ENCODE results near the gene SCLY.
A peak's percentile ranks its signal among the peaks of the same experiment; 100 is the strongest.

The SCLY gene

DNA sequence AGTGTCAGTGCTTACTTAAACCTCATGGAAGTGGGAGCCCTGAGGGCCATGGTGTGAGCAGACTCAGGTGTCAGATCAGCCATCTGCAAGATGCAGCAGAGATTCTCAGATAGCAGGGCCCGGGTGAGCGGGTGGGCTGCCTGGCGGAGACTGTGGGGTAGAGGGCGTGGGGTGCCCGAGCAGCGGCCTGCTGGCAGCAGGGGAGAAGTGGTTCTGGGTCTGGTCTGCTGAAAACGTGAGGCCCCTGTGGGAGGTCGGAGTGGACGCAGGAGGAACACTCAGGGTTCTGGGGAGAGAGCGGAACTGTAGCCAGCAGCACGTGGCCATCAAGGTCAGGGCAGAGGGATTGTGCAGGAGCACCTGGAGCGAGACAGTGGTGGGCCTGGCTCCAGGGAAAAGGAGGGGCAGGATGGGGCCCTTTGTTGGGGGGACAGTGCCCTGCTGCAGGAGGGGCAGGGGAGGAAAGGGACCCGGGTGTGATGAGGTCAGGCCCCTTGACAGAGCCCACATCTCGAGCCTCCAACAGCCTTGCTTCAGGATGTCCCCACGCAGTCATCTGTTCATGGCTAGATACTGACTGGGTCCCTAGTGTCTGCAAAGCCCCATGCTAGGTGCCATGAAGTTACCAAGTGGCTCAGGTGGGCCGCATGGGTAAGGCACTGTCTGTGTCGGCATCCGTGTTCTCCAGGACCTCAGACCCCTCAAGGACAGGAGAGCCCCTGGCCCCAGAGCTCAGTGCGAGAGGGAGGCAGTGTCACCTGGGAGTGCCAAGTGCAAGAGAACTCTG is 36.6 kb downstream of the SCLY start:
- DNase-seq = no peak

- peak in 5 of 56 donors; percentile 10 to 41 (median 17) for DNase-seq
These were observed 37.4 kb downstream of the SCLY start for GRCh38 chr2:238097988-238098871.

GRCh38 chr2:238098901-238099713 is 38.3 kb downstream of the SCLY start:
- no peak for DNase-seq

DNA sequence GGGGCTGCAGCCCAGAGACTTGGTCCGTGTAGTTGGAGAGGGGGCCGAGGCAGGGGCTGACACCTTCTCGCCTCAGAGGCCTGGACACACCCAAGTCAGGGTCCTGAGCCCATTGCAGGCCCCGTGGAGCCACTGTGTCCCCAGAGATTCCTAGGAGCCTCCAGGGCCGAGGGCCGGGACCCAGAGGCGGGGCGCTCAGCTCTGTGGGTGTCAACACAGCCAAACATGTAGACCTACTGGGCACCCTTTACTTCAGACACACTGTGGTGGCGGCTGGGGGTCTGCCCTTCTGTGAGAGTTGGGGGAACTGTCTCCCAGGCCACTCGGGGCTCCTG is 38.9 kb downstream of the SCLY start:
- DNase-seq = no peak

- no peak for DNase-seq
These were observed 39.4 kb downstream of the SCLY start, which contains the start of gene ESPNL for GRCh38 chr2:238100049-238100820. ESPNL (plus strand) TSS chr2:238100340; CDS start chr2:238100420, 80 bp downstream.

DNA sequence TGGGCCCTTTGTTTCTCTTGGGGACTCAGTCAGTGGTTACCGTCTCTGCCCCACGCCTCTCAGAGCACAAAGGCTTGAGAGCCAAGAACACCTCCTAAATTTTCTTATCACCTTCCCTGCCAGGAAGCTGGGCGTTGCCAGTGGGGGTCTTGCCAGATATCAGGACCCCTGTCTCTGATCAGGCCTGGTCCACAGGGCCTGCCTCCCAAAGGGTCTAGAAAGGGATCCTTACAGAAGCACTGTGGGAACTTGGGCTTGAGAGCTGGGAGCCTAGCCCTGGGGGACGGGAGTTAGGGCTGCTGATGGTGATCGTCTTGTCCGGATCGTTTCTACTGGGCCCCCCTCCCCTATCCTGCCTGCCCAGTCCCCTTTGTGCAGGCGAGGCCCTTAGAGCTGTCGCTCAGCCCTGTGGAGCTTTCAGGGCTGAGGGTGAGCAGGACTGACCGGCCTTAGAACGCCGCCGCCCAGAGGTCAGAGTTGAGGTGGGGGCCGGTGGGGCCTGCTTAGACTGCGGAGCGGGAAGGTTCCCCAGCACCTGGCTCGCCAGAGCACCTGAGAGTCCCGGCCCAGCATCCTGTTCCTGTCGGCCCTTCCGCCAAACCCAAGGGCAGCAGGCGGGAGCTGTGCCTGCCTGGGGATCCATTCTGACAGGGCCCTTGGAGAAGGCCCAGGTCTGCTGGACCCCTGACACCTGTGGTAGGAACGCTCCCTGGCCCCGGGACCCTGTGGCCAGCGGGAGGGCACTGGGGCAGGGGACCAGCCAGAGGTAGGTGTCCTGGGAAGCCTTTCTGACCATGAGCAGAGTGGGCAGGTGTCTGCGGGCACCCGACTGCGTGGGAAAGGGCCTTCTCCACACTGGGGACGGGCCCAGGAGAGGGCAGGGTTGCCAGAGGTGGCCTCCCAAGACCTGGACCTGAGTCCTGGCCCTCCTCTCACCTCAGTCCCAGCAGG is 40.3 kb downstream of the SCLY start:
- no peak for DNase-seq

GRCh38 chr2:238101891-238102841 is 41.4 kb downstream of the SCLY start:
- DNase-seq = no peak

GRCh38 chr2:238102865-238103264 is 42.1 kb downstream of the SCLY start:
- DNase-seq = no peak

DNA sequence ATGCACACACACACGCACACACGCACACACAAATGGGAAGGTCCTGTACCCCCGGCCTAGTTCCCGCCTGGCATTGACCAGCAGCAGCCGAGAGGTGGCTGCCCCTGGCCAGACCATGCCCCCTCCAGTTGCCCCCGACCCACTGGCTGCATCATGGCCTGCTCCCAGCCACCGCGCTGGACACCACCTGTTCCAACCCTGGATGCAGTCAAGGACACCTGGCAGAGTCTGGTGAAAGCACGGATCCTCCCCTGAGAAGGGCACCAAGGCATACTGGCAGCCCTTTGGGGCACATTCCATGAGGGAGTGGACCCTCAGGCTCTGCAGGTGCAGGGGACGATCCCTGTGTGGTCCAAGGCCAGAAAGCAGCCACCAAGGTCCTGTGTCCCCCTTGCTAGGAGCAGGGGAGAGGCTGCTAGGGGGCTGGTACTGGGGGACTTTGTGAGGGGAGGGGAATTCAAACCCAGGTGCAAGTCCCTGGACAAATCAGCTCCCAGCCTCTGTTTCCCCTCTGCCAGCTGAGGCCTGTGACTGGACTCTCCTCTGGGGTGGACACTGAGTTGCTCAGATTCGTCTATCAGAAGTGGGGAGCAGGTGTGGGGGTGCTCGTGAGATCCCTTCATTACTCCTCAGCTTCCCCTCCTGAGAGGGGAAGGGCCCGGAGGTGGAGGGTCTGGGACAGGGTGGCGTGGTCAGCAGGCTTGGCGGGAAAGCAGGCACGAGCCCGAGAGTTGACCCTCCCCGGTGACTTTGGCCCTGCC is 42.8 kb downstream of the SCLY start:
- no peak for DNase-seq

DNA sequence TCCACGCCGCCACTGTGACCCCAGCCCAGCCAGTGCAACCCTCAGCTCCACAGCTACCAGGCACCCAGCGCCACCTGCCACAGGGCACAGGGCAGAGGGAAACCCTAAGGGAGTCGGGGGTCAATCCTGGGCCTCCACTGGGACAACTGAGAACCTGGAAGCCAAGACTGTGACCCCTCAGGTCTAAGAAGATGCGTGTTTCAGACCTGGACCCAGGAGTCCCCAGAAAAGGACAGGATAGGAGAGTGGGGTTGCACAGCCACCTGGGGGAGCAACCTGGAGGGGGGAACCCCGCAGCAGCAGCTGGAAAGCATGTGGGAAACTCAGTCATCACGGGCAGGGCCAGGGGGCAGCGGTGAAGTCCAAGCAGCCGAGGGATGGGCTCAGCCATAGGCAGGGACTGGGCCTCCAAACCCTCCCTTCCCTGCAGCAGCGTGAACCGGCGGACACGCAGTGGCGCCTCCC is 43.5 kb downstream of the SCLY start:
- no peak for DNase-seq

- DNase-seq = no peak
These were observed 44.0 kb downstream of the SCLY start for GRCh38 chr2:238104691-238105371.

DNA sequence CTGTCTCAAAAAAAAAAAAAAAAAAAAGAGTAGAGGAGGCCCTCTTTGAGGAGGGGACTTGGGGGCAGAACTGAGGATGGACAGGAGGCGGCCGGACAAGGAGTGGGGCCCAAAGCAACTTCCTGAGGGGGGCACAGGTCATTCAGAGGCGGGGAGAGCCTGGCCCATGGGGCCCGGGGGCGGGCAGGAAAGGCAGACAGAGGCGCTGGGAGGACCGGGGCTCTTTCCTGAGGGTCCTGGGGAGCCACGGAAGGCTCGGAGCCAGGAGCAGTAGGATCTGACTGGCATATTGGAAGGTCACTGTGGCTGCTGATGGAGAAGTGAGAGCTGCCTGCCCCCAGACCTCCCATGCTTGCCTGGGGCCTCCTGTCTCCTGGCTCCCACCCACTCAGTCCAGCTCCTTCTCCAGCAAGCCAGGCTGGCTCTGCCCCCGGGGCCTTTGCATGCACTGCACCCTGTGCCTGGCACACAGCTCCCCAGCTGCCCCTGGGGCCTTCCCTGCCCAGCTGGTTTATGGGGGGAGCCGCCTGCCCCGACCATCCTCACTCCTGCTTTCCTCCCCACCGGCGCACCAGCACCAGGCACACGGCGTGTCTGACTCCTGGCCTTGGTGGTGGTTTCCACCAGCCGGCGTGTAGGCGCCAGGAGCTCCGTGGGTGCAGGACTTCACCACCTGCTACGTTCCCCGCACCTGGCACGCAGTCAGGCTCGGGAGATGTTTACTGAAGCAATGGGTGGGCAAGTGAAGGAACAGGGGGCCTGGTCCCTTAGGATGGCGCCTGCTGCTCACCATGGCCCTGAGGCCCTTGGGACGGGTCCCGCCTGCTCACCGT is 44.9 kb downstream of the SCLY start:
- DNase-seq = no peak

DNA sequence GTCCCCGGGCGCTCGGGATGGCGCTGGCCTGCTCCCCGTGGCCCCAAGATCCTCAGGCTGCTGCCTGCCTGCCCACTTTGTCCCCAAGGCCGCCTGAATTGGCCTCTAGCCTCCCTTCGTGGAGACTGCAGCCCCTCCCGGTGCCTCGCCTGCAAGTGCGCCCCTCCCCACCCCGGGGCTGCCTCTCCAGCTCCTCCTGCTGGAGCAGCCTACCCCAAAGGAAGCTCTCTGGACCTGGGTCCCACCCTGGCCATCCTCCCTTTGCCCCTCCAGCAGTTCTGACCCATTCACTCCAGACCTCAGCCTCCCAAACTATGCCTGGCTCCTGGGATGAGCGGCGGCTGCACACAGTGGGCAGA is 45.5 kb downstream of the SCLY start:
- no peak for DNase-seq

DNA sequence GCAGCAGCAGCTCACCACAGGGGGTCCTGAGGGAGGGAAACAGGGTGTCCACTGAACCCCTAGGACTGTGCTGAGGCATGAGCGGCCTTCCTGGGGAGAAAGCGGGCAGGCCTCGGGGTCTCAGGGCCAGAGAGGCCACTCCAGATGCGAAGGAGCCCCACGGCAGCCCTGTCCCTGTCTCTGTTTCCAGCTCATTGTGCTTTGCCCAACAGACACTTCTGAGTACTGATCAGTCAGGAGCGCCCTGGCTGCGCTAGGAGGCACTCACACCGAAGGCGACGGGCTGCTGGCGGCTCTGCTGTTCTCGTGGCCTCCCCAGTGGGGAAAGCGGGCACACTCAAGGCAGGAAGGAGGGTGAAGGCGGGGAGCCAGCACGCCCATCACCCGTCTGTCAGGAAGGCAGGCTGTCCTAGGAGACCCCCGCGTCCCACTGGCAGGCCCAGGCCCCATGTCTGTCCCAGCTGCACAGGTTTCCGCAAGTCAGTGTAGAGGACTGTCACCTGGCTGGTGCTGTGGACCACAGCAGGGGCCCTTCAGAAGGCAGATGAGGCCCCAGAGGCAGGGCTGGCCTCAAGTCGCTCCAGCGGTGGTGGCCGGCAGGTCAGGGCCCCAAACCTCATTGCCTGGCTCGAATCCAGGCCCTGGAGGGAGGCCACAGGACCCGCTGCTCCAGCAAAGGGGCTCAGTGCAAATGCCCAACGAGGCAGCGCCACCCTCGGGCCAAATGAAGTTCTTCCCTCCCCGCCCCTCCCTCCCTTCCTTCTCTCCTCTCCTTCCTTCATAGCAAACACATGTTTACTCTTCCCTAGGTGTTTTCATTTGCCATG is 46.1 kb downstream of the SCLY start:
- no peak for DNase-seq
